Measurements from ENCODE around the gene PLPP3.

PLPP3 gene

DNA sequence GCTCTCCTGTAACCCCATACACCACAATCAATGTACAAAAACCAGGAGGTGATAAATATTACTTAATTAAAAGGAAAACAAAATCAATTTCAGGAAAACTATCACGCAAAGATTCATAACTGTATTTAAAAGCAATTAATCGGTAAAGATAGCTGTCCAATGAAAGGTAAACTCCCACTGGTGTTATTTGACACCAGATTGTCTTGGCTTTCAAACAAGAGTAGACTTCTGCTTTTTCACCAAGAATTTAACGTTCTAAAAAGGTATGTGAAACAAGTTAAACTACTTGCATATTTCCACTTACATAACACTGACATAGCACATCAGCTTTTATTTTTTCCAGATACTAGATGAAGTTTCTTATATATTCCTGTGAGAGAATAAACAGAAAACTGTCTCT, 3.5 kb downstream of the PLPP3 start:
- no peak for DNase-seq

- DNase-seq, result no peak
Observed at GRCh38 chr1:56574794-56575193, 4.6 kb downstream of the PLPP3 start.

- DNase-seq, result no peak
Observed at GRCh38 chr1:56573311-56573710, 6.1 kb downstream of the PLPP3 start.

DNA sequence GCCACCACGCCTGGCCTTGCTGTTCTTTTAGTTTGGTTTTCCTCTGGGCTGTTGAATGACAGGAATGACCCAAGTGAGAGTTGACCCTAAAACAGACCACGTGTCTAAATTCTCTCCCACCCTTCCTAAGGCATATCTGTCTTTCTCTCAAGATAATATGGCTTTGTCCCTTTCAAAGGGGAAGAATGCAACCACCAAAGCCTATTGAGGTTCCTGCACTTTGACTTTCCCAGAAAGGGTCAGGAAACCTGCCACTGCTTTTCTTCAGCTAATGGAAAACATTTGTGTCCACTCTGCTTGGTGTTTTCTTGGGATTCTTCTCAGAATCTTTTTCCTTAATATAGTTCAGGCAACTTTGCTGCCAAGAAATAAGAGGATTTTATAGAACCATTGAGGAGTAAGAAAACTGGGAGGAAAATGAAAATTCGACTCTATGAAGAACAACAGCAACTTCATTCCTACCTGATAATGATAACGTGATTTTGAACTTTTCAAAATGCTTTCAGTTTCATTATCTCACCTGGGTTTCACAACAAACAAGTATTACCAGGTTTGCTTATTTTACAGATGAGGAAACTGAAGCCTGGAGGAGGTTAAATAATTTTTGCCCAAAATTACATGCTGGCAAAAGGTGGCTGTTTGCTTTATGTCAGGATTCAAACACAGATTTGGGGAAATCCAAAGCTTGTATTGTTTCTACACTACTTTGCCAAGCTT, 6.9 kb downstream of the PLPP3 start:
- DNase-seq, result no peak

DNA sequence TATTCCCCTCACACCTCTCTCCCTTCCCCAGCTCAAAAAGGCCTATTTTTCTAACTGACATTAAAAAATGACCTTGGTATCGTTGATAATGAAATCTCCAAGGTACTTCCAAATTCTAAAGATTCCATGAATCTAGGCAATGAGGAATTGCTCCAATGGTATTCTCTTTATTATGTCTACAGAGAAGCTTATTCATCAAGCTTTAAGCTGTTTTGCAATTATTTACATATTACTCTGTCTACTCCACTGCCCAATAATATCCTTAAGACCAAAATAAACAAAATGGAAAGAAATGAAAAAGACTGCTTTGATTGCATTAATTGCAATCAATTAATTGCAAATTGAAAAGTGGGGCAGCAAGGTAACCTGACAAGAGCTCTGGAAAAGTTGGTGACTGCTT, 7.9 kb downstream of the PLPP3 start:
- no peak for DNase-seq

- DNase-seq, result no peak
Observed at GRCh38 chr1:56570924-56571372, 8.4 kb downstream of the PLPP3 start.

DNA sequence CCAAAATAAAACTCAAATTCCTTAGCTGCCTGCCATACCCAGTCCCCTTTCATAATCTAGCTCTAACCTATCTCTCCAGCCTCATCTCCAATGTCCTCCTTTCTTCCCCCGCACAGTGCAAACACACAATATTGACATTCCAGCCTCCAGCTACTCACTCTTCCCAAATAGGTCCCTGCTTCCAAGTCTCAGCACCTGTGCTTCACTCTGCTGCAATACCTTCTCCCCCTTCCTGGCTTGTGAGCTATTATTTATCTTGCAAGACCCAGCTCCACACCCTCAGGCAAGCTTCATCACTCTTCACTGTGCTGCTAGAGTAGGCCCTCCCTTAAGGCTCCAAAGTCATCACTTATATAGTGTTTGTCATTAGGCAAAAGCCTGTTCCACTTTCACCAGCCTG, 9.7 kb downstream of the PLPP3 start:
- no peak for DNase-seq

- no peak for DNase-seq
Observed at GRCh38 chr1:56566994-56567393, 12.4 kb downstream of the PLPP3 start.

DNA sequence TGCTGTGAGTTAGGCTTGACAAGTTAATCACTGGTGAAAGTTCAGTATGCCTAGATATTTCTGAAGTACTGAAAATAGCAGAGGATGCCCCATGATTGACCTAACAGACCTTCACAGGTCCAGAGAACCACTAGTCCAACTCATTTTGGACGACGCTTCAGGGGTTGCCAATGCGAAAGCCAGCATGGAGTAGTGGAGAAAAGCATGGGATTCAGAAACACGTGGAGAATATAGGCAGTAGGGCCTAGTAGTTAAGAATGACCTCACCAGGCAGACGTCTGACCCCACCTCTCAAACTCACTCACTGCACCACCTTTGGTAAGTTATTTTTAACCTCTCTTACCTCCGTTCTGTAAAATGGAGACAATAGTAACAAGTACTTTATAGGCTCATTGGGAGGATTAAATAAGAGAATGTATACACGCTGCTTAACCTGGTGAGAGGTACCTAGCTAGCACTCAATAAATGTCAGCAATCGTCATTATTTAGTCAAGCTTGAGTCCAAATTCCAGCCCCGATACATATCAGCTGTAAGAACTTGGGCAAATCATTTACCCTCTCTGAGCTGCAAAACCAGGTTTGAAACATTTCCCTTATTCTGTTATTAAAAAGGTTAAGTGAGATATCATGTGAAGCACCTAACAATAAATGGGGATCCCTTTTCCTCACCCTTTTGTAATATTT, 13.2 kb downstream of the PLPP3 start:
- DNase-seq, result no peak

GRCh38 chr1:56564615-56565014, 14.7 kb downstream of the PLPP3 start:
- no peak for DNase-seq

DNA sequence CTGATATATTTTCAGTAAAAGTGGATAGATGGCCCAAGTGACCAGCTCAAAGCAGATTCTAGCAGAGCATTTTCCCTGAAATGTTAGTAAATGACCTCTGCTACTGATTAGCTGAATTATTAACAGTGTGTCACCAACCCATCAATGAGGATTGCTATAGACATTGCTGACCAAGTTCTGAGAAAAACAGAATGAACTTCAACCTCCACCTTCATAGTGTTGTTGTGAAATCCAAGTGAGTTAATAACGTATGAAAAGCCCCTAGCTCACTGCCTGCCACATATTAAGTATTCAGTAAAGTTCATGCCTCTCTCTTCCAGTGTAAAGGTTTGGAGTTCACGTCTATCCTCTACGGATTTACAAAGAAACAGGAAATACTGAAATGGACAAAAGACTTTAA, 15.8 kb downstream of the PLPP3 start:
- no peak for DNase-seq

DNA sequence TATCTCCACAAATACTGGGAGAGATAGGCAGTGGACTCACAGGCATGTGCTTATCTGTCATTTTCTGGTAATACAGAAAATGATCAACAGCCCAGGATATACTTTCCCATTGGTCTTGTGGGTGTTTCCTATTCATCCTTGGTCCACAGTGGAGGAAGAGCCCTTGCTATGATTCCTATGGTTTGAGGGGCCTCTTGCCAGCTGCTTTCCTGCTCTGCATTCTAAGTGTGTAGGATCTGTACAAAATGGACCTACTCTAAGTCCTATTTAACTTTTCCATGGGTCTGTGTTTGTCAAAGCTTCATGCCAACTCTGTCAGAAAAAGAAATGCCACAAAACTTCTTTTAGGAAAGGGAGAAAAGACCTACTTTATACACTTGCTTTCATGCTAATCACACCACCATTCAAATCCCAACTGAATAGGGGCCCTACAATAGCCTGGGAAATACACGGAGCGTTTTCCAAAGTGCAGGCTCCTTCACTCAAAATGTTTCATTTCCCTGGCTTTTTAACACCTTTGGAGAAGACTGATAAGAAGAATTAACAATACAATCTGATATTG, 16.4 kb downstream of the PLPP3 start:
- no peak for DNase-seq

DNA sequence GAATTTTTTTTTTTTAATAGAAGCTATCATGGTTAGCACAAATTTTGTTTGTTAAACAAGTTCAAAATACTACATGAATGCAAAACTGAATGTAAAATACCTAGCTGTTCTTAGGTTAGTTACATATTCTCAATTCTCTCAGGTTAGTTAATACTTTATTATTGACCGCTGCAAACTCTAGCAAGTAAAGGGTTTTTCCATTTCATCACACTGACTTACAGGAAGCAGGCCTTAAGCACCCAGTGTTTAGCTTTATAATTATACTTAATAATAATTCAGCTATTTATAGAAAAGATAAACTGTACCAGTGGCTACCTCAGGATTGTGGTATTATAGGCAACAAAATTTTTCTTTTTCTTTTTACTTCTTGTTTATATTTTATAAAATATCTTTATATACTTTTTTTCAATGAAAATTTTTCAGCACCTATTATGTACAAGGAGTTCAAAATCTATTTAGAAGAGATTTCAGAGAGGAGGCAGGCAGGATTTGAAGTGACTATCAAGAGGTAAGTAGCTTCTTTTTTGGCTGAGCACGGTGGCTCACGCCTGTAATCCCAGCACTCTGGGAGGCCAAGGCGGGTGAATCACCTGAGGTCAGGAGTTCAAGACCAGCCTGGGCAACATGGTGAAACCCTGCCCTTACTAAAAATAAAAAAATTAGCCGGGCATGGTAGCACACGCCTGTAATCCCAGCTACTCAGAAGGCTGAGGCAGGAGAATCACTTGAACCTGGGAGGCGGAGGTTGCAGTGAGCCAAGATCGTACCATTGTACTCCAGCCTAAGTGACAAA, 17.9 kb downstream of the PLPP3 start:
- DNase-seq, result no peak

DNA sequence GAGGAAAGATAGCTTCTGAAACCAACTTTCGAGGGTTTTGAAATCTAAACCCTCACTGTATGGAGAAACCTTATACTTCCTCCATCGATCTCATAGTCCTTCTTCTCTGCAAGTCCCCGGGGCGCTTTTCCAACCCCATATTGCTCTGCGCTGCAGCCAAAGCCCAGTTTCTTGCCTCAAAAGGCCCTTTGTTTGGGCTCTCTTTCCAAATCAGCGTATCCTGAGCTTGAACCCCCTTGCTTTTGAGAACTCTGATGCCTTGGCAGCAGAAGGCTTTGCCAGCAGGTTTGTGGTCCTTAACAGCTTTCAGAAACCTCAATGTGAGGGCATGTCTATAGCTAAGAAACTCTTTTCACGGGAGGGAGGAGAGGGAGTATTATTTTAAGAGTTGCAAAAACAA, 21.6 kb downstream of the PLPP3 start:
- no peak for DNase-seq

DNA sequence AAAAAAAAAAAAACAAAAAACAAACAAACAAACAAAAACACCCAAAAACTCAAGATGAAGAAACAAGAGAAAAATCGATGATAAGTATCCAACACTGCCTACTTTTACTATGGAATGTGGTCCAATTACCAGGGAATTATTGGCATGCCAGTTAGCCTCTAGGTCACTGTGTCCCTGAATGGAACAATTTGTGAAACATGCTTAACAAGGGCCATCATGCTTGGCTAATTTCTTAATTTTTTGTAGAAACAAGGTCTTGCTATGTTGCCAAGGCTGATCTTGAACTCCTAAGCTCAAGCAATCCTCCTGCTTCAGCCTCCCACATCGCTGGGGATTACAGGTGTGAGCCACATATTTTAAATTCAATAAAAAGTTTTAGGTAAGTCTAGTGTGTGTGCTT, 23.9 kb downstream of the PLPP3 start:
- DNase-seq, result no peak

DNA sequence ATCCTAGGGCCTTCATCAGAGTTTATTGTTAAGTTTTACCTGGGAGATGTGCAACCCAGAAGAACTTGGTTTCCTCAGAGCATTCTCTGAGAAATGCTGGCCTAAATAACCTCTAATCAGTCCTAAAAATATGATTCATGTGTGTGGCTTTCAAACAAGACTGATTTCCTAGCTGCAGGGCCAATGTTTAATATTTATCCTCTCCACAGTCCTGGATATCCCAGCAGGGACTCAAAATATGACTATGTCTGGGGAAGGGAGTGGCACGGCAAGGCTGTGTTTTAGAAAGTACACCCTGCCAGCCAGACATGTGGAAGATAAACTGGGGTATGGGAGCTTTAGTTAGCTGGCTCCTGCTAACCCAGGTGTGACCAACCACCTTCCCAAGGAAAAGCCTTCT, 26.3 kb downstream of the PLPP3 start:
- no peak for DNase-seq

- no peak for DNase-seq
Observed at GRCh38 chr1:56552349-56552748, 27.0 kb downstream of the PLPP3 start.

- no peak for DNase-seq
Observed at GRCh38 chr1:56551691-56552090, 27.7 kb downstream of the PLPP3 start.

- DNase-seq, result no peak
Observed at GRCh38 chr1:56550859-56551188, 28.5 kb downstream of the PLPP3 start.

GRCh38 chr1:56550138-56550858, 29.1 kb downstream of the PLPP3 start:
- DNase-seq, result no peak

DNA sequence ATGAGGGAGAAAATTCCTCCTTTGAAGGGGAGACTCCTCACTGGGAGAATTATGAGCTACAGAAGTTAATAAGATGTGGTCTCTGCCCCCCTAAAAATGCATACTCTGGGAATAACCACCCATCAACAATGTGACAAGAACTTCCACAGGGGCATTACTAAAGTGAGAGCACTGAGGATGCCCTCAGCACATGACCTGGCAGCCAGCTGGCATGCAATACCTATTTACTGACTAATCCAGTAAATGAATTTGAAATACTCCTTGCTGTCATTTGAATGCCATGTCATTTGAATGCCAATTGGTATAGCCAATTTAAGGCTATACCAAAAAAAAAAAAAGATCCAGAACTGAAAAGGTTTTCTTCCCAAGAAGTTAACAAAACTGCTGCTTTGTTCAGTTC, 30.8 kb downstream of the PLPP3 start:
- no peak for DNase-seq

GRCh38 chr1:56547977-56548376, 31.4 kb downstream of the PLPP3 start:
- DNase-seq, result no peak

GRCh38 chr1:56547473-56547872, 31.9 kb downstream of the PLPP3 start:
- no peak for DNase-seq

Measured in stimulated activated naive CD4-positive, alpha-beta T cell (primary cell).